NCI-H69 (cell line): ENCODE measurements around the gene RBX1.
A peak's percentile ranks its signal among the peaks of the same experiment; 100 is the strongest.
"Not testable (repeated sequence)": the region's sequence is repeated elsewhere in the genome, so short reads cannot be mapped to it uniquely, and the experiment has no call there.

Experiments used
- DNase-seq: peaks from one replicate; lab custom pipeline; 2025; lab: John Stamatoyannopoulos, UW

RBX1 gene

DNA sequence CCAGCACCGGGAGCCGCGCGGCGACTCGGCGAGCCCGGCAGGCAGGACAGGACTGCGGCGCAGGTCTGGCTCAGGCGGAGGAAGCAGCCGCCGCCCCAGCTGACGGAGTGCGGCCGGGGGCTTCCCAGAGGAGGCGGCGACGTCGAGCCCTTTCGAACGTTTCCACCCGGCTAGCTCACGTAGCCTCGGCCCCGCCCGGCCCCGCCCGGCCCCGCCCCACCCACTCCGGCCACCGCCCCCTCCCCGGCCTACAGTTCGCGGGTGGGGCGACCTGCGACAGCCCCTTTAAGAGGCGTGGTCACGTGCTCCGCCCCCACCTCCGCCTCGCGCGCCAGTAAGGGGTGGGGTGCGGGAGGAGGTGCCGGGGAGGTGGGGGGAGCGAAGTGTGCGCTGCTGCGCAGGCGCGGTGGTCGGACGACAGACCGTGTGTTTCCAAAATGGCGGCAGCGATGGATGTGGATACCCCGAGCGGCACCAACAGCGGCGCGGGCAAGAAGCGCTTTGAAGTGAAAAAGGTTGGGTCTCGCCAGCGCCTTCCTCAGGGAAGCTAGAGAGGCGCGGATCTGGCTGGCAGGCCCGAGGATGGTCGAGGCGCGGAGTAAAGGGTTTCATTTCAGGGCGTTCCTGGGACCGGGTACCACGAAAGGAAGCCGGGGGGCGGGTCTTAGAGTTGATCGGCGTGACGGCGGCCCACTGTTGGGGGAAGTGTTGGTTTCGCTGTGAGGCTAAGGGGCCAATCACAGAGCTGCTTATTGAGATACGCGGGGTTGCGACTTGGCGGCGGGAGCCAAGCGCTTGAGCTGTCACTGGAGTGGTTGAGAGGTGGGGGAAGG lies at the start of gene RBX1:
Gene RBX1 (plus strand): TSS at position 417 of the 833 bp plus-strand sequence. CDS start 21 bp downstream, at position 438.
- DNase-seq: peak; percentile 99

GRCh38 chr22:40904101-40904500 lies 47.1 kb upstream of the RBX1 start:
- DNase-seq: no peak

DNA sequence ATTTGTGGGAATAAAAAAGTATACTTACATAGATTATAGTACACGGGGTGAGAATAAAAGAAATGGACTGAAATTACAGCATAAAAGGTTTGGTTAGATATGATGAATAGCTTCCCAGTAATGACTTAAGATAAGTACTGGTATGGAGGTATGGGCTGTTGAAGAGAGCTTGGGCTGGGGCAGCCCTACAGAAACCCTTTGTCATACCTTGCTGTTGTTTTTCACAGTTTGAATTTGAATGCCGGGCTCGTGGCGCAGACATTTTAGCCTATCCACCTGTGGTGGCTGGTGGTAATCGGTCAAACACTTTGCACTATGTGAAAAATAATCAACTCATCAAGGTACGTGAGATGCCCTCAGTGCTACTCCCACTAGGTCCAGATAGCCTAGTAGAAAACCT lies 42.3 kb upstream of the RBX1 start:
- DNase-seq: no peak

DNA sequence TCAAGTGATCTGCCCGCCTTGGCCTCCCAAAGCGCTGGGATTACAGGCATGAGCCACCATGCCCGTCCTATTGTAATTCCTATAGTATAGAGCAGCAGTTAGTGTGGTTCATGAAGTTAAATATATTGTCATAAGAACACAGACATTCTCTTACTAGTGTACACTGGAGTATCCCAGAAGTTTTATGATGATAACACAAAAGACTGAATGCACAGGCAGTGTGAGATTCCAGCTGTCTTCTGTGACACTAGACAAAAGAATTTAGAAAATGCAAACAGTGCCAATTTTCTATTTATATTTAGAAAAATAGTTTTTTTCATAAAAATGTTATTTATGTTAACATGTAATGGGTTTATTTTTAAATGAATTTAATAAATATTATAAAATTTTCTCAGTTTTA lies 39.4 kb upstream of the RBX1 start:
- DNase-seq: no peak

DNA sequence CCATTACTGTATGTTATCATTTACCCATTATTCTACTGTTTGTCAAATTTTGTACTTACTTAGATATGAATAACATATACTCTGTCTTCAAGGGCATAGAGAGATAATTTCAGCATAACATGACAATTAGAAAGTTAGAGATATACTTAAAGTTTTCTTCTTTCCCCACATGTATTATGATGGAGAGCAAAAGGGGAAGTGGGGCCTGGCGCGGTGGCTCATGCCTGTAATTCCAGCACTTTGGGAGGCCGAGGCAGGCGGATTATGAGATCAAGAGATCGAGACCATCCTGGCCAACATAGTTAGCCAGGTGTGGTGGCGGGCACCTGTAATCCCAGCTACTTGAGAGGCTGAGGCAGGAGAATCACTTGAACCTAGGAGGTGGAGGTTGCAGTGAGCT lies 38.2 kb upstream of the RBX1 start:
- DNase-seq: not testable (repeated sequence)

- DNase-seq: no peak
Observed at GRCh38 chr22:40919446-40919845, 31.7 kb upstream of the RBX1 start.

DNA sequence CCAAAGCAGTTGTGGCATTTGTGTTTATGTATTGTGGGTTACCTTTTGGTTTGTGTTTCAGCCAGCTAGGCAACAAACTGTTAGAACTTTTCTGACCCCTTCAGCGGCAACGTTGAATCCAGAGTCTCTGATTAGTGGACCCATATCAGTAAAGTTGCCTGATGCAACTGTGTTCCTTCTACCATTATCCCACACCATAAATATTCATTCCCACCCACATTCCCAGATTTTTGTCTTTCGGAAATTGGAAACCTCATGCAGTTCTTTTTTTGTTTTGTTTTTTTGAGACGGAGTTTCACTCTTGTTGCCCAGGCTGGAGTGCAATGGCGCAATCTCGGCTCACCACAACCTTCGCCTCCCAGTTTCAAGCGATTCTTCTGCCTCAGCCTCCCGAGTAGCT lies 30.7 kb upstream of the RBX1 start:
- no peak for DNase-seq

- peak; percentile 59 for DNase-seq
Observed at GRCh38 chr22:40922484-40923303, 28.5 kb upstream of the RBX1 start.

- no peak for DNase-seq
Observed at GRCh38 chr22:40928657-40929056, 22.5 kb upstream of the RBX1 start.

- no peak for DNase-seq
Observed at GRCh38 chr22:40932396-40932795, 18.8 kb upstream of the RBX1 start.

- DNase-seq: no peak
Observed at GRCh38 chr22:40939202-40939601, 12.0 kb upstream of the RBX1 start.

GRCh38 chr22:40951795-40952605 lies 822 bp downstream of the RBX1 start:
- DNase-seq: peak; percentile 64

DNA sequence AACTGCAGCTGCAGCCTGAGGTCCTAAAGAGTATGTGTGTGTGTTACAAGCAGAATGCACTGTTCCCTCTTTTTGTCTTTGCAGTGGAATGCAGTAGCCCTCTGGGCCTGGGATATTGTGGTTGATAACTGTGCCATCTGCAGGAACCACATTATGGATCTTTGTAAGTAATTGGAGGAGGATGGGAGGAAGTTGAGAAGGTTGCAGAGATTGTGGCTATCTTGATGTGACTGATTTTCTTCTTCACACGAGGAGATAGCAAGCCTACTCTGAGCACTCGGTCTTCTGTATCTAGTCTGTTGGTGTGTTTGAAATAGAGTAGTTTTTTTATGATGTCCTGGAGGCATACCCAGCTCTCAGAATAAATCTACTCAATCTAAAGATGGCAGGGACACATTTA lies 2.3 kb downstream of the RBX1 start:
- no peak for DNase-seq

DNA sequence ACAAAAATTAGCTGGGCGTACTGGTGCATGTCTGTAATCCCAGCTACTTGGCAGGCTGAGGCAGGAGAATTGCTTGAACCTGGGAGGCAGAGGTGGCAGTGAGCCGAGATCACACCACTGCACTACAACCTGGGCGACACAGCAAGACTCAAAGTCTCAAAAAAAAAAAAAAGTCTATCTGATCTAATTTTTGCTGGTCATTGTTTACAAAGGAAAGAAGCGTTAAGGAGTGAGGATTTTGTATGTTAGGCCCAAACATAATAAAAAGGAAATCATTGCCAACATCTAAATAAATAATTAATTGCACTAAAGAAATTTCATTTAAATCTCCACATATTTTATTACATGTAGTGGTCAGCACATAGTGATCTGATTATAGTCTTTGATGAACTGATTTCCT lies 2.9 kb downstream of the RBX1 start:
- DNase-seq: no peak

DNA sequence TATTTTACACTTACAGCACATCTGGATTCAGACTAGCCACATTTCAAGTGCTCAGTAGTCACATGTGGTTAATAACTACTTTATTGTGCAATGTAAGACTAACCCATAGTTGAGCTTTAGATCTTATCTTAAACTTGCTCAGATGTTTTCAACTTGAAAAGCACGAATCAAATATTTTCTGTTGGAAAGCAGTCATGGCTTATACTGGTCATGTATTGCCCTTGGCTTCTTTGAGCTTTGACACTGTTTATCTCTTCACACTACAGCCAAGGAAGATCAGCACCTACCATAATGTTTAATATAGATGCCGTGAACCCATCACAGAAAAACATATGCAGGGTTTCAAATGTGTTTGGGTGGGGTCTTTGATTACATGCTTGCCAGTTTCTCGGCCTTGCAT lies 4.4 kb downstream of the RBX1 start:
- no peak for DNase-seq

GRCh38 chr22:40957601-40958000 lies 6.4 kb downstream of the RBX1 start:
- DNase-seq: no peak

- no peak for DNase-seq
Observed at GRCh38 chr22:40958299-40958698, 7.1 kb downstream of the RBX1 start.

DNA sequence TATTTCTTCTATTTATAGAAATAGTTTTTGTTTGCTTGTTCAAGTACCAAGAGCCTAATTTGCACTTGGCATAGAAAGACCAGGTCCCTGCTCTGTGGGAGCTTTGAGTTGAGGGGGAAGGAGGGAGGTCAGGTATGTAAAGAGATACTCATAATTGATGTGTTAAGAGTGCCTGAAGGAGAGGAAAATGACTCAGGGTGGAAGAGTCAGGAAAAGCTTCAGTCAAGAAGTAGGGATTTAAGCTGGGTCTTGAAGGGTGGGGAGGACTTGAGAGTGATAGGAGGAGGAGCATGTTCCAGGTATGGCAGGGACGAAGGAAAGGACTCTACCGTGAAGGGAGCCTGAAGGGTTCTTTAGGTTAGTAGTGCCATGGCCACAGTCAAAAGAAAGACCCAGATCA lies 9.0 kb downstream of the RBX1 start:
- DNase-seq: peak; percentile 21

DNA sequence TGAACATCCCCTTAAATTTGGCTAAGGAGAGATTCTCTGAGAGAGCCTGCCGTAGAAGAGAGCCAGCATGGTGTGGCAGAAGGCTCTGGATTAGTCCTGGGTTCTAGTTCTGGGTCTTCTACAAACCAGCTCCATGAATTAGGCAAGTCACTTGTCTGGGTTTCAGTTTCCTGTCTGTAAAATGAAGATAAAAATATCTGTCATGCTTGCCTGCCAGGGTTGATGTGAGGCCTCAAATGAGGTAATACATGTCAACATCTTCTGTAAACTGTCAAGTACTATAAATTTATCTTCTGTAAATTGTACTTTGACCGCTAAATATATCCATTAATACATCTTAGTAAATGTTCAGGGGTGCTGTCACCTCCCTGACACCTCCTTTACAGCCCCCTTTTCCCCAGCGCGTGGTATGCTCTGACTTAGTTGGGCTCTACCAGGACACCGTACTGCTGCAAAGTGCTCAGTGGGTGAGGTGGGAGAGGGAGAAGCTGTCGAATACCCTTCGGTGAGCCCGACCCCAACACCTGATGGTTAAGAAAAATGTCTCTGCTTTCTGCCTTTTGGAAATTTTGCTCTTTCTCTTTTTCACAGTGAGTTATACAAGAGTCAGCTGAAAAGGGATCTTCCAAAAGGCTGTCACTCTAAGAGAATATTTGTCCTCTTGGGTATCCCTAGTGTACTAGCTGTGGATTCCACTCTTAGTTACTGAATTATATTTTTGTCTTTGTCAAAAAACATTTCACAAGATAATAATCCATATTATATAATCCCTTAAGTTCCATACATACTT lies 15.0 kb downstream of the RBX1 start:
- DNase-seq: no peak

- no peak for DNase-seq
Observed at GRCh38 chr22:40966726-40967085, 15.5 kb downstream of the RBX1 start.

GRCh38 chr22:40967111-40967760 lies 16.1 kb downstream of the RBX1 start:
- no peak for DNase-seq
